Right atrium auricular region (tissue), 2 donors: ENCODE data around the gene ZFP1. TPM values are rescaled to one million over a fixed set of nuclear protein-coding genes. Genes with fewer than 3 reads are reported as not detected.

Source experiments
- DNase-seq: peaks from one replicate; pipeline ENCODE4 v3.0.0-alpha.2; 2019; ENCODE audit warnings: low spot score
- H3K27ac ChIP-seq, 2 donors: fragments of 200-600 bp; sonication (generic); 1 replicate in 1 of 2; 2 replicates in 1 of 2; pipeline ENCODE4 v1.5.1; 2016 to 2019
- H3K27me3 ChIP-seq, 2 donors: fragments of 200-600 bp; sonication (generic); one replicate each; pipeline versions ENCODE4 v1.5.1 to v1.6.0; 2017 to 2019
- H3K36me3 ChIP-seq: fragments of 200-600 bp; sonication (generic); one replicate; pipeline ENCODE4 v1.5.1; 2016
- H3K4me1 ChIP-seq, 2 donors: fragments of 200-600 bp; sonication (generic); one replicate each; pipeline versions ENCODE4 v1.5.1 to v1.6.0; 2017 to 2019
- H3K4me3 ChIP-seq, 2 donors: fragments of 200-600 bp; sonication (generic); 1 replicate in 1 of 2; 2 replicates in 1 of 2; pipeline ENCODE4 v1.5.1; 2017 to 2019; ENCODE audit warnings: mild to moderate bottlenecking in 1 of 2, moderate library complexity in 1 of 2
- H3K9me3 ChIP-seq, 2 donors: fragments of 200-600 bp; sonication (generic); one replicate each; pipeline ENCODE4 v1.5.1; 2019
- total RNA-seq, 2 donors: library from RNA; depleted of rRNA; stranded (reverse); fragments of >200 nt; gene quantifications; one replicate each; pipeline ENCODE4 v1.1.0, GENCODE V29; 2016
- TF ChIP-seq, protein P1 (sequence below), 2 donors: fragments of 200-600 bp; sonication (generic); IDR thresholded peaks; one replicate each; pipeline ENCODE4 v1.5.1; 2019; ENCODE audit warnings: antibody characterized with exemption in 2 of 2

The ZFP1 gene
- total RNA-seq, 2 donors from 2014 or later: 8.6 to 8.8 TPM

DNA sequence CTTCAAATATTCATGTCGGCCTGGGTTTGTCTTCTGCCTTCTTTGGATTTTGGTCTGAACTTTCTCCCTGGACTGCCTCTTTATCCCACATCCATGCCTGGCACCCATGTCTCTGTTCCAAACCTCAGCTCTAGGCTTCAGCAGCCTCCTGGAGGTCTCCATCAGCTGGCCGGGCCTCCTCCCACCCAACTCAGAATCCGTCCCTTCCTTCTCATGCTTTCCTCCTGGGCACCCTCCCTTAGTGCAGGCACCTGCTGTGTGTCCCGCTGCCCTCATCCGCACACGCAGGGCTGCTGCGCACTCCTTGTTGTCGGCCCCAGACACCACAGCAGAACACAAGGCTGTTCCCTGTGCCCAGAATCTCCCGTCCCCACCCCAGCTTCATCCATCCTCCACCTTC, 45.7 kb upstream of the ZFP1 start:
- no peaks in the 10 kb centered on the region for H3K9me3 ChIP-seq
- peaks cover 0 to 59% of the 10 kb centered on the region in 2 donors for H3K4me1 ChIP-seq
- no peak for DNase-seq
- no peak overlapping the region for H3K4me3 ChIP-seq
- TF ChIP-seq, protein P1, sequence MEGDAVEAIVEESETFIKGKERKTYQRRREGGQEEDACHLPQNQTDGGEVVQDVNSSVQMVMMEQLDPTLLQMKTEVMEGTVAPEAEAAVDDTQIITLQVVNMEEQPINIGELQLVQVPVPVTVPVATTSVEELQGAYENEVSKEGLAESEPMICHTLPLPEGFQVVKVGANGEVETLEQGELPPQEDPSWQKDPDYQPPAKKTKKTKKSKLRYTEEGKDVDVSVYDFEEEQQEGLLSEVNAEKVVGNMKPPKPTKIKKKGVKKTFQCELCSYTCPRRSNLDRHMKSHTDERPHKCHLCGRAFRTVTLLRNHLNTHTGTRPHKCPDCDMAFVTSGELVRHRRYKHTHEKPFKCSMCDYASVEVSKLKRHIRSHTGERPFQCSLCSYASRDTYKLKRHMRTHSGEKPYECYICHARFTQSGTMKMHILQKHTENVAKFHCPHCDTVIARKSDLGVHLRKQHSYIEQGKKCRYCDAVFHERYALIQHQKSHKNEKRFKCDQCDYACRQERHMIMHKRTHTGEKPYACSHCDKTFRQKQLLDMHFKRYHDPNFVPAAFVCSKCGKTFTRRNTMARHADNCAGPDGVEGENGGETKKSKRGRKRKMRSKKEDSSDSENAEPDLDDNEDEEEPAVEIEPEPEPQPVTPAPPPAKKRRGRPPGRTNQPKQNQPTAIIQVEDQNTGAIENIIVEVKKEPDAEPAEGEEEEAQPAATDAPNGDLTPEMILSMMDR (IDR thresholded peaks at IDR 0.05): no peak
- no peaks in the 10 kb centered on the region for H3K36me3 ChIP-seq
- no peak overlapping the region for H3K27ac ChIP-seq
- no peaks in the 10 kb centered on the region for H3K27me3 ChIP-seq

DNA sequence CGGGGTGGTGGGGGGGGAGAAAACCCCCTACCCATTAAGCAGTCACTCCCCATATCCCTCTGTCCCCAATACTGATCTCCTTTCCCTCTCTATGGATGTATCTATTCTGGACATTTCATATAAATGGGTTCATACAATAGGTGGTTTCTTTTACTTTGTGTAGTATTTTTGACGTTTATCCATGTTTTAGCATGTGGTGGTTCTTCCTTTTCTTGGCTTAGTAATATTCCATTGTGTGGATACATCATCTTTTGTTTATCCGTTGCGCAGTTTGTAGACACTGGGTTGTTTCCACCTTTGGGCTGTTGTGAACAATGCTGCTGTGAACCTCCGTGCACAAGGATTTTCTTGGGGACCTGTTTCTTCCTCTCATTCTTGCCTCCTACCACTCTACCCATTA, 44.3 kb upstream of the ZFP1 start:
- Histone ChIP-seq H3K4me3 (no peak overlapping the region), H3K4me1 (peaks cover 0 to 56% of the 10 kb centered on the region in 2 donors), H3K27me3 (no peaks in the 10 kb centered on the region), H3K36me3 (no peaks in the 10 kb centered on the region), H3K9me3 (no peaks in the 10 kb centered on the region), H3K27ac (no peak overlapping the region)
- TF ChIP-seq, protein P1 (IDR thresholded peaks at IDR 0.05): no peak
- DNase-seq: no peak

DNA sequence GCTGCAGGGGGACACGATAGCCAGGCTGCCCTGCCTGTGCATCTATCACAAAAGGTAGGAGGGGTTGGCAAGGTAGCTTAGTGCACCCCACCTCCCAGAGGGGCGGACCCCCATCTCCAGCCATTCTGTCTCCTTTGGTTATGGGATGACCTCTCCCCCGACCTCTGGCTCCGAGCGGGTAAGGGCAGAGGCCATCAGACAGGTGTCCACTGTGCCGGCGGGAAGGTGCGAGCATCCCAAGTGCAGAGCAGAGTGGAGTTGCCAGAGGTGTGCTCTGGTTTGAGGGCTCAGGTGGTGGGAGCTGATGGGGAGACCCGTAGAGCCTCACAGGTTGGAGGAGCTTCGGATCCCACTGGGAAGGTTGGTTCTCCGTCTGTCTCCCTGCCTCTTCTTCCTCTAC, 43.5 kb upstream of the ZFP1 start:
- no peak overlapping the region for H3K4me3 ChIP-seq
- TF ChIP-seq, protein P1 (IDR thresholded peaks at IDR 0.05): no peak
- H3K36me3 ChIP-seq: no peaks in the 10 kb centered on the region
- H3K27ac ChIP-seq: peak overlapping the region; percentile 75 to 77
- no peaks in the 10 kb centered on the region for H3K27me3 ChIP-seq
- H3K9me3 ChIP-seq: no peaks in the 10 kb centered on the region
- no peak for DNase-seq
- H3K4me1 ChIP-seq: peaks cover 0 to 56% of the 10 kb centered on the region in 2 donors

DNA sequence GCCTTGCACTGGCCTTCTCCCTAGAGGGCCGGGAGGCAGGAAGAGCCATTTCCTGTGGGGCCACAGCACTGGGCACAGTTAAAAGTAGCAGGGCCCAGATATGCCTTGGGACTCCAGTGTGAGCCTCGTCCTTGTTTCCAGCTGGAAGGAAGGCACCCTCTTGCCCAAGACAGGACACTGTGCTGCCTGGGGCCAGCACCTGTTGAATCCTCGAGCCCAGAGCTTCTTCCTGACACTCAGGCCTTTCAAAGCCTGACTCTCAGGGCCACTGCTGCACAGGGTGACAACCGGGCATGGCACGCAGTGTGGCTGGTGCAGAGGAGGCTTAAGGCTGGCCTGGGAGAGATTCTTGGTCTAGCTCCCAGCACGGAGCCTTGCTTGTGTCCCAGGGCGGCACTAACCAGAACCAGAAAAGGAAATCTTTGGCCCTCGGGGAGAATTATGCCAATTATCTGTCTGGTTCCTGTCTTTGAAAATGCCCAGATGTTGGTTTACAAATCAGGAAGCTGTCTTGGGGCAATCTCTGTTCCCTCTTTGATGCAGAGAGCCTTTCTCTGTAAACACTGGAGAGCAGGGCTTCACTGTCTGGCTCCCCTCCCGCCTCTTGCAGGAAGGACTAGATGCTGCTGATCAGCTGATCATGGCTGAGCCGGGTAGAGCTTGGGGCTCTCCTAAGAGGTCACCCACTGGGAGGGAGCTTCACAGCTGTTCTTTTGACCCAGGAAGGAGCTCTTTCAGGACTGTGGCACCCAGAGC, 42.8 kb upstream of the ZFP1 start:
- H3K9me3 ChIP-seq: no peaks in the 10 kb centered on the region
- H3K4me3 ChIP-seq: no peak overlapping the region
- H3K4me1 ChIP-seq: peaks cover 0 to 58% of the 10 kb centered on the region in 2 donors
- DNase-seq: no peak
- no peaks in the 10 kb centered on the region for H3K36me3 ChIP-seq
- TF ChIP-seq, protein P1 (IDR thresholded peaks at IDR 0.05): no peak
- H3K27ac ChIP-seq: peak overlapping the region; percentile 75 to 77
- H3K27me3 ChIP-seq: no peaks in the 10 kb centered on the region

DNA sequence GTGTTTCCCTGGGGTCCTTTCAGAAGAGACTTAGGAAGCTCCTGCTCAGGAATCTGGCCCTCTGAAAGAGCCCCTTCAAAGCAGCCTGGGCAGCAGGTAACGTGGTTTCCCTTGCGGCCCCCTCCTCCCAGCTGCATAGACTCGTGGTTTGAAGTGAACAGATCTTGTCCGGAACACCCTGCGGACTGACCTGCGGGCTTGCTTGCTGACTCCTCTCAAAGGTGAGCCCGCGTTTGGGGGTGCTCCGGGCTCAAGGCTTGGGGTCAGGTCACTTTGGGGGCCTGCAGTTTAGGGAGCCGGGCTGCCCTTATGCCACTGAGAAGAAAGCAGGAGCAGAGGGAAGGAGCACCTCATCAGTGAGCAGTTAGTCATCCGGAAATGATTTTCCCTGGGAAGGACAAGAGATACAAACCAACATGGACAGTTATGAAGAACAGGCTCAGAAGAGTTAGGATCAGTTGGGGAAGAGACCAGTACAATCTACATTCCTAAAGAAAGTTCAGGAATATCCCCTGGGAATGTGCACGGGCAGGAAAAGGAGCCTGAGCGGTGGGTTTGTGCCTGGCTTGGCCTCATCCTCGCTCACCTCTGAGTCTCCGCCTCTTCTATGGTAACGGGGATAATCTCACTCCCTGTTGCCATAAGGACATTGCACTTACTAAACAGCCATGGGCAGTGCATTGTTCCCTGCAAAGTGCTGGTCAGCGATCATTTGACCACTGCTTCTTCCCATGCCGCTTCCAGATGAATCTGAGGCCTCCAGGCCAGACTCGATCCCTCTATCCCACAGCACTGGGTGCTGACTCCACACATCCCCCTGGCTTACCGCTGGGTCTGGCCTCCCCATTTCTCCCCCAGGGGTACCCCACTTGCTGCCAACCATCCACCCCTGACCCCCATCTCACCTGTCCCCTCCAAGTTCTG, 41.7 kb upstream of the ZFP1 start:
- Histone ChIP-seq H3K27ac (peak overlapping the region; percentile 75 to 77), H3K36me3 (no peaks in the 10 kb centered on the region), H3K27me3 (no peaks in the 10 kb centered on the region), H3K4me3 (no peak overlapping the region), H3K4me1 (peaks cover 0 to 69% of the 10 kb centered on the region in 2 donors), H3K9me3 (no peaks in the 10 kb centered on the region)
- TF ChIP-seq, protein P1 (IDR thresholded peaks at IDR 0.05): no peak
- DNase-seq: no peak
